Mucosa of descending colon (tissue), 3 donors: ENCODE results near the gene CPT1A. TPM values are rescaled to one million over a fixed set of nuclear protein-coding genes. Genes with fewer than 3 reads are reported as not detected.
A peak's percentile ranks its signal among the peaks of the same experiment; 100 is the strongest.

Source experiments
- ATAC-seq: fragments of 200-7000 bp; cut with Tn5 transposase; one replicate; pipeline ENCODE4 v1.9.1; 2020; ENCODE audit warnings: mild to moderate bottlenecking, moderate library complexity
- DNase-seq, 3 donors: peaks; one replicate each; pipeline ENCODE4 v3.0.0-alpha.2; 2020
- H3K36me3 ChIP-seq: fragments of 200-600 bp; one replicate; pipeline ENCODE4 v1.8.0; 2021; ENCODE audit warnings: low read depth, mild to moderate bottlenecking
- H3K4me1 ChIP-seq: fragments of 200-600 bp; one replicate; pipeline ENCODE4 v1.8.0; 2021; ENCODE audit warnings: low read depth, mild to moderate bottlenecking
- H3K4me3 ChIP-seq: fragments of 200-600 bp; one replicate; pipeline ENCODE4 v1.8.0; 2021; ENCODE audit warnings: mild to moderate bottlenecking
- H3K9me3 ChIP-seq: fragments of 200-600 bp; one replicate; pipeline ENCODE4 v1.8.0; 2021; ENCODE audit warnings: mild to moderate bottlenecking
- CTCF ChIP-seq: fragments of 200-600 bp; IDR thresholded peaks from one replicate; pipeline ENCODE4 v1.8.0; 2022; ENCODE audit warnings: antibody characterized with exemption, mild to moderate bottlenecking
- intact Hi-C, 2 donors: fragments of 100-400 bp; cut with DNase I in 1 of 2; cut with micrococcal nuclease in 1 of 2; formaldehyde crosslinking; loops; one replicate each; pipeline versions ENCODE4 v1.11.0 to v1.11.1; 2022; cut with DNase I, micrococcal nuclease
- total RNA-seq, 3 donors: library from RNA; stranded (reverse); fragmentation: NEBNext Ultra II Directional in 2 of 3; extraction: Animal tissue kit (Norgen Biotek cat#: 25700) in 2 of 3; gene quantifications; one replicate each; pipeline versions ENCODE4 v1.2.1 to v1.2.4, GENCODE V29; 2021 to 2023
- donor health status: DM: no; HTN: no; CAD: no; lungs with moderate emphysema.
- donor health status: DM: no; HTN: no; CAD: no.
- donor health status: DM: no; HTN: yes; CAD: no.

The CPT1A gene
- total RNA-seq, 3 donors from 2014 or later: 130 to 191 (median 144) TPM

GRCh38 chr11:68792400-68792966 lies 49.2 kb downstream of the CPT1A start:
- intact Hi-C loops: no loop called here
- ATAC-seq (no peak), DNase-seq (no peak)
- TF ChIP-seq CTCF: no peak
- Histone ChIP-seq H3K9me3 (no peaks in the 10 kb centered on the region), H3K4me3 (no peak overlapping the region), H3K36me3 (peaks cover 28% of the 10 kb centered on the region), H3K4me1 (no peaks in the 10 kb centered on the region)

GRCh38 chr11:68784653-68785052 lies 57.1 kb downstream of the CPT1A start:
- H3K9me3 ChIP-seq: no peaks in the 10 kb centered on the region
- intact Hi-C loops: no loop called here
- TF ChIP-seq CTCF: no peak
- no peaks in the 10 kb centered on the region for H3K4me1 ChIP-seq
- no peak for DNase-seq
- peaks cover 14% of the 10 kb centered on the region for H3K36me3 ChIP-seq
- H3K4me3 ChIP-seq: no peak overlapping the region
- ATAC-seq: no peak

GRCh38 chr11:68783216-68783821 lies 58.4 kb downstream of the CPT1A start:
- Histone ChIP-seq H3K9me3 (no peaks in the 10 kb centered on the region), H3K4me1 (no peaks in the 10 kb centered on the region), H3K4me3 (no peak overlapping the region), H3K36me3 (peaks cover 14% of the 10 kb centered on the region)
- intact Hi-C loops: no loop called here
- DNase-seq: no peak
- TF ChIP-seq CTCF: no peak
- no peak for ATAC-seq

GRCh38 chr11:68782711-68783110 lies 59.0 kb downstream of the CPT1A start:
- Histone ChIP-seq H3K4me1 (no peaks in the 10 kb centered on the region), H3K36me3 (peaks cover 14% of the 10 kb centered on the region), H3K9me3 (no peaks in the 10 kb centered on the region), H3K4me3 (no peak overlapping the region)
- no peak for TF ChIP-seq CTCF
- DNase-seq (no peak), ATAC-seq (no peak)
- intact Hi-C loops: no loop called here

- Histone ChIP-seq H3K4me1 (no peaks in the 10 kb centered on the region), H3K36me3 (peaks cover 17% of the 10 kb centered on the region), H3K4me3 (no peak overlapping the region), H3K9me3 (no peaks in the 10 kb centered on the region)
- intact Hi-C loops: no loop called here
- TF ChIP-seq CTCF: no peak
- DNase-seq: peak in 2 of 3 donors; percentile 67 to 71
- peak; percentile 86 for ATAC-seq
Observed at GRCh38 chr11:68780829-68781228, 60.9 kb downstream of the CPT1A start.

- peaks cover 15% of the 10 kb centered on the region for H3K36me3 ChIP-seq
- intact Hi-C loops: no loop called here
- DNase-seq (no peak), ATAC-seq (no peak)
- no peak for TF ChIP-seq CTCF
- H3K4me1 ChIP-seq: no peaks in the 10 kb centered on the region
- no peaks in the 10 kb centered on the region for H3K9me3 ChIP-seq
- H3K4me3 ChIP-seq: no peak overlapping the region
Observed at GRCh38 chr11:68778205-68778604, 63.5 kb downstream of the CPT1A start.
